CD14-positive monocyte (primary cell): ENCODE data around the gene GLT8D1. TPM values are rescaled to one million over a fixed set of nuclear protein-coding genes. Genes with fewer than 3 reads are reported as not detected.

Source experiments
- DNase-seq, 3 donors: peaks; one replicate each; pipeline ENCODE4 v3.0.0-alpha.2; 2011 to 2022
- H2AFZ ChIP-seq: 2 replicates; pipeline ENCODE4 v1.6.0; 2012; ENCODE audit warnings: mild to moderate bottlenecking, low read depth, low read length, inconsistent platforms; ENCODE audit not compliant: insufficient read depth, poor library complexity, severe bottlenecking
- H3K27ac ChIP-seq, 2 donors: 1 replicate in 1 of 2; 2 replicates in 1 of 2; pipeline ENCODE4 v1.5.1; 2012 to 2013; ENCODE audit warnings: low read length in 2 of 2, control low read depth in 1 of 2, inconsistent platforms in 1 of 2, low read depth in 1 of 2, mild to moderate bottlenecking in 1 of 2
- H3K27me3 ChIP-seq, 2 donors: one replicate each; pipeline versions ENCODE4 v1.6.0 to v1.6.1; 2011 to 2013; ENCODE audit warnings: low read length in 2 of 2; ENCODE audit not compliant: control insufficient read depth in 2 of 2, insufficient read depth in 2 of 2
- H3K36me3 ChIP-seq, 2 donors: replicated peaks in 1 of 2; 1 replicate in 1 of 2; 2 replicates in 1 of 2; pipeline versions ENCODE4 v1.5.1 to v1.6.1; 2012 to 2013; ENCODE audit warnings: low read length in 2 of 2, control low read depth in 1 of 2, inconsistent platforms in 1 of 2, mild to moderate bottlenecking in 1 of 2; ENCODE audit not compliant: insufficient read depth in 2 of 2, control insufficient read depth in 1 of 2
- H3K4me1 ChIP-seq, 2 donors: 1 replicate in 1 of 2; 2 replicates in 1 of 2; pipeline versions ENCODE4 v1.5.1 to v1.6.1; 2012 to 2013; ENCODE audit warnings: low read length in 2 of 2, control low read depth in 1 of 2, inconsistent platforms in 1 of 2, mild to moderate bottlenecking in 1 of 2, moderate library complexity in 1 of 2; ENCODE audit not compliant: insufficient read depth in 2 of 2, control insufficient read depth in 1 of 2
- H3K4me2 ChIP-seq: replicated peaks from 2 replicates; pipeline ENCODE3; 2012; ENCODE audit warnings: low read length, moderate library complexity, mild to moderate bottlenecking; ENCODE audit not compliant: poor library complexity, severe bottlenecking; ENCODE audit errors: extremely low read depth
- H3K4me3 ChIP-seq, 3 experiments: fragments of 200-600 bp in 1 of 3; sonication (generic) in 1 of 3; replicated peaks in 1 of 3; 1 replicate in 2 of 3; 2 replicates in 1 of 3; pipeline ENCODE4 v1.5.1; 2011 to 2013; ENCODE audit warnings: low read length in 3 of 3, mild to moderate bottlenecking in 3 of 3, control low read depth in 2 of 3, low read depth in 2 of 3, inconsistent platforms in 1 of 3, moderate library complexity in 1 of 3
- H3K79me2 ChIP-seq: 2 replicates; pipeline ENCODE4 v1.6.0; 2012; ENCODE audit warnings: mild to moderate bottlenecking, control low read depth, inconsistent platforms, low read length, moderate library complexity; ENCODE audit not compliant: insufficient read depth
- H3K9ac ChIP-seq: 2 replicates; pipeline ENCODE4 v1.6.0; 2017; ENCODE audit warnings: low read length, mild to moderate bottlenecking; ENCODE audit not compliant: insufficient read depth, poor library complexity, severe bottlenecking
- H3K9me3 ChIP-seq, 2 donors: replicated peaks in 1 of 2; 1 replicate in 1 of 2; 2 replicates in 1 of 2; pipeline versions ENCODE4 v1.5.1 to v1.6.1; 2012 to 2013; ENCODE audit warnings: low read length in 2 of 2, control low read depth in 1 of 2; ENCODE audit not compliant: control insufficient read depth in 1 of 2, insufficient read depth in 1 of 2
- H4K20me1 ChIP-seq: 2 replicates; pipeline ENCODE4 v1.6.0; 2012; ENCODE audit warnings: mild to moderate bottlenecking, low read length, control low read depth, moderate library complexity; ENCODE audit not compliant: insufficient read depth
- H3K27ac Mint-ChIP-seq, 7 donors: one replicate each; pipeline ENCODE4 v1.8.0; 2020; ENCODE audit warnings: mild to moderate bottlenecking in 7 of 7, mixed read lengths in 7 of 7, moderate library complexity in 6 of 7, inconsistent platforms in 2 of 7
- H3K27me3 Mint-ChIP-seq, 3 donors: one replicate each; pipeline ENCODE4 v1.8.0; 2021 to 2022; ENCODE audit warnings: low read depth in 3 of 3, mild to moderate bottlenecking in 3 of 3, mixed read lengths in 3 of 3, moderate library complexity in 3 of 3, inconsistent platforms in 1 of 3
- H3K36me3 Mint-ChIP-seq, 2 donors: one replicate each; pipeline ENCODE4 v1.8.0; 2020; ENCODE audit warnings: mixed read lengths in 2 of 2, inconsistent platforms in 1 of 2, mild to moderate bottlenecking in 1 of 2
- H3K4me1 Mint-ChIP-seq: one replicate; pipeline ENCODE4 v1.8.0; 2020; ENCODE audit warnings: mild to moderate bottlenecking, mixed read lengths
- H3K4me3 Mint-ChIP-seq, 2 donors: one replicate each; pipeline ENCODE4 v1.8.0; 2020; ENCODE audit warnings: mild to moderate bottlenecking in 2 of 2, mixed read lengths in 2 of 2, moderate library complexity in 1 of 2
- H3K9me3 Mint-ChIP-seq, 7 donors: one replicate each; pipeline ENCODE4 v1.8.0; 2020 to 2022; ENCODE audit warnings: mixed read lengths in 7 of 7, mild to moderate bottlenecking in 6 of 7, moderate library complexity in 6 of 7, inconsistent platforms in 2 of 7
- WGBS: methylation state at CpG from one replicate; pipeline ENCODE4 v1.1.5; 2013; ENCODE audit warnings: missing lambda C conversion rate; ENCODE audit not compliant: insufficient coverage; 5-methylcytosine and 5-hydroxymethylcytosine counted together
- intact Hi-C, 2 donors: fragments of 100-400 bp; cut with micrococcal nuclease; formaldehyde crosslinking; loops; one replicate each; pipeline versions ENCODE4 v1.15.0 to v1.15.1; 2023
- polyA plus RNA-seq, 3 donors: library from polyadenylated mRNA; depleted of rRNA in 1 of 3; unstranded in 2 of 3; stranded (reverse) in 1 of 3; fragments of 300-500 nt in 2 of 3; fragments of >200 nt in 1 of 3; fragmentation: Illumina TruSeq in 2 of 3; gene quantifications; 1 replicate in 2 of 3; 2 replicates in 1 of 3; pipeline ENCODE4 v1.2.3, GENCODE V29; 2012 to 2021
- TF ChIP-seq, protein P1 (sequence below): fragments of 200-600 bp; IDR thresholded peaks from one replicate; pipeline ENCODE4 v1.8.0; 2022; ENCODE audit warnings: antibody characterized with exemption, mild to moderate bottlenecking

The GLT8D1 gene
- polyA plus RNA-seq, 3 donors, result 27.3 to 34.8 (median 34.8) TPM

DNA sequence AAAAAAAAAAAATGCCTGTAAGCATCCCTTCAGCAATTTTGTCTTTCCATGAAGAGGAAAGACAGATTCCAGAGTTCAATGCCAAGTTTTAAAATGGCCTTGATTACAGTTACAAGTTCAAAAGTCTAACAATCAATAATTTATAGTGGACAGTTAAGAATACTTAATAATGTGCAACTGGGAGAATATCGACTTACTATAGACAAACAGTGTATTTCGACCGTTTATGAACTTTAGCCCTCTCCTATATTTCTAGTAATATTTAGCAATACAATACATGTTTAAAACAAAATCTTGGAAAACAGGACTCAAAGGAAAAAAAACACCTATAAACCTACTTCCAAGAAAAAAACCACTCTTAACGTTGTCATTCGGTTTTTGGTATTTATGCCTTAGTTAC lies 21.4 kb downstream of the GLT8D1 start:
- peak overlapping the region in 1 of 3 experiments; percentile 89 for H3K4me3 ChIP-seq
- Mint-ChIP-seq H3K9me3 (no peaks in the 10 kb centered on the region), H3K4me3 (no peak overlapping the region), H3K27ac (peak overlapping the region in 3 of 7 donors; percentile 94 to 98 (median 95)), H3K27me3 (peaks cover 0 to 2% (median 0%) of the 10 kb centered on the region in 3 donors), H3K4me1 (peaks cover 58% of the 10 kb centered on the region), H3K36me3 (peaks cover 32 to 38% of the 10 kb centered on the region in 2 donors)
- peak overlapping the region in 1 of 2 donors; percentile 89 for H3K27ac ChIP-seq
- H3K4me1 ChIP-seq, result peaks cover 52 to 66% of the 10 kb centered on the region in 2 donors
- H2AFZ ChIP-seq, result no peak overlapping the region
- TF ChIP-seq, protein P1, sequence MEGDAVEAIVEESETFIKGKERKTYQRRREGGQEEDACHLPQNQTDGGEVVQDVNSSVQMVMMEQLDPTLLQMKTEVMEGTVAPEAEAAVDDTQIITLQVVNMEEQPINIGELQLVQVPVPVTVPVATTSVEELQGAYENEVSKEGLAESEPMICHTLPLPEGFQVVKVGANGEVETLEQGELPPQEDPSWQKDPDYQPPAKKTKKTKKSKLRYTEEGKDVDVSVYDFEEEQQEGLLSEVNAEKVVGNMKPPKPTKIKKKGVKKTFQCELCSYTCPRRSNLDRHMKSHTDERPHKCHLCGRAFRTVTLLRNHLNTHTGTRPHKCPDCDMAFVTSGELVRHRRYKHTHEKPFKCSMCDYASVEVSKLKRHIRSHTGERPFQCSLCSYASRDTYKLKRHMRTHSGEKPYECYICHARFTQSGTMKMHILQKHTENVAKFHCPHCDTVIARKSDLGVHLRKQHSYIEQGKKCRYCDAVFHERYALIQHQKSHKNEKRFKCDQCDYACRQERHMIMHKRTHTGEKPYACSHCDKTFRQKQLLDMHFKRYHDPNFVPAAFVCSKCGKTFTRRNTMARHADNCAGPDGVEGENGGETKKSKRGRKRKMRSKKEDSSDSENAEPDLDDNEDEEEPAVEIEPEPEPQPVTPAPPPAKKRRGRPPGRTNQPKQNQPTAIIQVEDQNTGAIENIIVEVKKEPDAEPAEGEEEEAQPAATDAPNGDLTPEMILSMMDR, result no peak
- H3K27me3 ChIP-seq, result no peaks in the 10 kb centered on the region
- H3K9me3 ChIP-seq, result no peaks in the 10 kb centered on the region
- intact Hi-C loops, result loop anchor here in 1 of 2 donors (10.0 kb wide), 1 partner anchor 149 kb away; the partner anchor contains the start of genes NT5DC2 and UQCC5
- peaks cover 46% of the 10 kb centered on the region for H4K20me1 ChIP-seq
- no peak overlapping the region for H3K9ac ChIP-seq
- WGBS, result no CpG with 5 or more reads among the region's 5 CpGs
- DNase-seq, result no peak
- peaks cover 33 to 41% of the 10 kb centered on the region in 2 donors for H3K36me3 ChIP-seq
- H3K79me2 ChIP-seq, result peaks cover 87% of the 10 kb centered on the region
- peak overlapping the region; percentile 91 for H3K4me2 ChIP-seq

DNA sequence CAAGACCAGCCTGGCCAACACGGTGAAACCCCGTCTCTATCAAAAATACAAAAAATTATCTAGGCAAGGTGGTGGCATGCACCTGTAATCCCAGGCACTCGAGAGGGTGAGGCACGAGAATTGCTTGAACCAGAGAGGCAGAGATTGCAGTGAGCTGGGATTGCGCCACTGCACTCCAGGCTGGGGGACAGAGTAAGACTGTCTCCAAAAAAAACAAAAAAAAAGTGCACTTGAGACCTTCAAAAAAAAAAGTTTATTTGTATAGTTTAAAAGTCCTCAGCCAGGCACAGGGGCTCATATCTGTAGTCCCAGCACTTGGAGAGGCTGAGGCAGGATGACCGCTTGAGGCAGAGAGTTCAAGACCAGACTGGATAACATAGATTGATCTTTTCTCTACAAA lies 22.0 kb downstream of the GLT8D1 start:
- peaks cover 32 to 38% of the 10 kb centered on the region in 2 donors for H3K36me3 Mint-ChIP-seq

More for the DNA sequence above, 22.0 kb downstream of the GLT8D1 start:
- Histone ChIP-seq H2AFZ (no peak overlapping the region), H3K9me3 (no peaks in the 10 kb centered on the region), H3K36me3 (peaks cover 33 to 41% of the 10 kb centered on the region in 2 donors), H3K4me3 (no peak overlapping the region), H3K27ac (peak overlapping the region; percentile 5 to 89), H3K27me3 (no peaks in the 10 kb centered on the region), H3K79me2 (peaks cover 91% of the 10 kb centered on the region), H3K4me1 (peaks cover 52 to 66% of the 10 kb centered on the region in 2 donors), H4K20me1 (peaks cover 51% of the 10 kb centered on the region), H3K4me2 (no peak overlapping the region), H3K9ac (no peak overlapping the region)
- Mint-ChIP-seq H3K27ac (peak overlapping the region; percentile 42 to 95 (median 76)), H3K4me3 (peak overlapping the region in 1 of 2 donors; percentile 51), H3K9me3 (no peaks in the 10 kb centered on the region), H3K4me1 (peaks cover 63% of the 10 kb centered on the region), H3K27me3 (peaks cover 0 to 2% (median 0%) of the 10 kb centered on the region in 3 donors)
- intact Hi-C loops, result loop anchor here in 1 of 2 donors (10.0 kb wide), 1 partner anchor 149 kb away; the partner anchor contains the start of genes NT5DC2 and UQCC5
- DNase-seq, result no peak
- WGBS, result 50% methylated on average over 2 of the region's 6 CpGs
- TF ChIP-seq, protein P1, result no peak
